NCI-H82 treated with DMSO at 0.1 percent for 48 hours (cell line): ENCODE data around the gene RNASEL.
"Not testable (repeated sequence)": the region's sequence is repeated elsewhere in the genome, so short reads cannot be mapped to it uniquely, and the experiment has no call there.

Experiments
- DNase-seq: peaks from one replicate; lab custom pipeline; 2025; ENCODE audit not compliant: unreplicated experiment; lab: John Stamatoyannopoulos, UW

RNASEL gene

GRCh38 chr1:182564406-182565004 is 24.6 kb downstream of the RNASEL start:
- no peak for DNase-seq

GRCh38 chr1:182563095-182563494 is 26.0 kb downstream of the RNASEL start:
- no peak for DNase-seq

GRCh38 chr1:182561456-182561855 is 27.6 kb downstream of the RNASEL start:
- no peak for DNase-seq

GRCh38 chr1:182560392-182560984 is 28.6 kb downstream of the RNASEL start:
- no peak for DNase-seq

GRCh38 chr1:182556279-182556678 is 32.8 kb downstream of the RNASEL start:
- no peak for DNase-seq

GRCh38 chr1:182555493-182555892 is 33.6 kb downstream of the RNASEL start:
- no peak for DNase-seq

GRCh38 chr1:182552527-182552926 is 36.5 kb downstream of the RNASEL start:
- DNase-seq = no peak

- no peak for DNase-seq
Observed at GRCh38 chr1:182549811-182550210, 39.2 kb downstream of the RNASEL start.

GRCh38 chr1:182549346-182549745 is 39.7 kb downstream of the RNASEL start:
- DNase-seq = no peak

- no peak for DNase-seq
Observed at GRCh38 chr1:182533896-182534295, 55.2 kb downstream of the RNASEL start.

GRCh38 chr1:182528206-182528605 is 60.9 kb downstream of the RNASEL start:
- not testable (repeated sequence) for DNase-seq

GRCh38 chr1:182527680-182528079 is 61.4 kb downstream of the RNASEL start:
- DNase-seq = no peak

GRCh38 chr1:182525342-182525741 is 63.7 kb downstream of the RNASEL start:
- DNase-seq = no peak
